PC-9 (cell line): ENCODE results near the gene PHF20. TPM values are rescaled to one million over a fixed set of nuclear protein-coding genes. Genes with fewer than 3 reads are reported as not detected.
A peak's percentile ranks its signal among the peaks of the same experiment; 100 is the strongest.

Source experiments
- BruUV-seq: library from RNA; stranded (reverse); fragments of 400-500 nt; replicated peaks from 2 replicates; lab custom pipeline; 2021; lab: Mats Ljungman, UMichigan
- CTCF ChIA-PET: fragments of 300-600 bp; sonication (Branson Sonifier 250); formaldehyde crosslinking; loops from one replicate; lab custom pipeline; 2022; ENCODE audit warnings: antibody characterized with exemption; lab: Charles Lee
- POLR2A ChIA-PET: fragments of 300-600 bp; sonication (Branson Sonifier 250); formaldehyde crosslinking; loops from one replicate; lab custom pipeline; 2022; ENCODE audit warnings: antibody characterized with exemption; ENCODE audit not compliant: unreplicated experiment; lab: Charles Lee
- DNase-seq, 2 experiments: peaks; one replicate each; pipeline versions ENCODE4 v3.0.0 to v3.0.0-alpha.2; 2015 to 2022; ENCODE audit warnings: mixed read lengths in 1 of 2
- H2AFZ ChIP-seq: fragments of 200-600 bp; sonication (generic); 2 replicates; pipeline ENCODE4 v1.8.1; 2017; ENCODE audit warnings: antibody characterized with exemption
- H3F3A ChIP-seq: fragments of 200-600 bp; sonication (generic); 2 replicates; pipeline ENCODE4 v1.8.1; 2017; ENCODE audit warnings: antibody characterized with exemption, mild to moderate bottlenecking, low read depth; ENCODE audit not compliant: insufficient read depth
- H3K27ac ChIP-seq: fragments of 200-600 bp; sonication (generic); 2 replicates; pipeline ENCODE4 v1.6.1; 2016; ENCODE audit warnings: mixed run types
- H3K27me3 ChIP-seq: fragments of 200-600 bp; sonication (generic); 2 replicates; pipeline ENCODE4 v1.6.1; 2016; ENCODE audit warnings: low read depth, mixed run types; ENCODE audit not compliant: insufficient read depth
- H3K36me3 ChIP-seq: fragments of 200-600 bp; sonication (generic); 2 replicates; pipeline ENCODE4 v1.6.1; 2016; ENCODE audit warnings: low read depth, mixed run types
- H3K4me1 ChIP-seq: fragments of 200-600 bp; sonication (generic); replicated peaks from 2 replicates; pipeline ENCODE4 v1.6.1; 2016; ENCODE audit warnings: mixed run types; ENCODE audit not compliant: insufficient read depth
- H3K4me2 ChIP-seq: fragments of 200-600 bp; sonication (generic); 2 replicates; pipeline ENCODE4 v1.6.1; 2017; ENCODE audit warnings: mixed run types
- H3K4me3 ChIP-seq: fragments of 200-600 bp; sonication (generic); 2 replicates; pipeline ENCODE4 v1.6.1; 2016; ENCODE audit warnings: mixed run types
- H3K79me2 ChIP-seq: fragments of 200-600 bp; sonication (generic); 2 replicates; pipeline ENCODE4 v1.6.1; 2017; ENCODE audit warnings: low read depth, mixed run types
- H3K9me2 ChIP-seq: fragments of 200-600 bp; sonication (generic); 2 replicates; pipeline ENCODE4 v1.8.1; 2017; ENCODE audit warnings: mild to moderate bottlenecking; ENCODE audit not compliant: insufficient read depth
- H3K9me3 ChIP-seq: fragments of 200-600 bp; sonication (generic); 2 replicates; pipeline ENCODE4 v1.8.1; 2016; ENCODE audit warnings: low read depth; ENCODE audit not compliant: insufficient read depth
- H4K20me1 ChIP-seq: fragments of 200-600 bp; sonication (generic); 2 replicates; pipeline ENCODE4 v1.8.1; 2017; ENCODE audit not compliant: insufficient read depth
- EZH2 ChIP-seq: fragments of 200-600 bp; sonication (generic); IDR thresholded peaks from 2 replicates; pipeline ENCODE4 v1.8.0; 2017; ENCODE audit warnings: antibody characterized with exemption, low read depth
- intact Hi-C: fragments of 100-400 bp; cut with micrococcal nuclease; formaldehyde crosslinking; loops from one replicate; pipeline ENCODE4 v1.10.0; 2022; ENCODE audit not compliant: unreplicated experiment
- total RNA-seq: library from RNA; stranded (reverse); gene quantifications from 2 replicates; pipeline ENCODE4 v1.2.3, GENCODE V29; 2021
- TF ChIP-seq, protein P1 (sequence below): fragments of 200-600 bp; sonication (generic); conservative IDR thresholded peaks from 2 replicates; pipeline ENCODE4 v1.6.1; 2017; ENCODE audit warnings: mixed run types, antibody characterized with exemption, mild to moderate bottlenecking, moderate library complexity

The PHF20 gene
- total RNA-seq, 1 experiment from 2014 or later = 59.8 TPM

DNA sequence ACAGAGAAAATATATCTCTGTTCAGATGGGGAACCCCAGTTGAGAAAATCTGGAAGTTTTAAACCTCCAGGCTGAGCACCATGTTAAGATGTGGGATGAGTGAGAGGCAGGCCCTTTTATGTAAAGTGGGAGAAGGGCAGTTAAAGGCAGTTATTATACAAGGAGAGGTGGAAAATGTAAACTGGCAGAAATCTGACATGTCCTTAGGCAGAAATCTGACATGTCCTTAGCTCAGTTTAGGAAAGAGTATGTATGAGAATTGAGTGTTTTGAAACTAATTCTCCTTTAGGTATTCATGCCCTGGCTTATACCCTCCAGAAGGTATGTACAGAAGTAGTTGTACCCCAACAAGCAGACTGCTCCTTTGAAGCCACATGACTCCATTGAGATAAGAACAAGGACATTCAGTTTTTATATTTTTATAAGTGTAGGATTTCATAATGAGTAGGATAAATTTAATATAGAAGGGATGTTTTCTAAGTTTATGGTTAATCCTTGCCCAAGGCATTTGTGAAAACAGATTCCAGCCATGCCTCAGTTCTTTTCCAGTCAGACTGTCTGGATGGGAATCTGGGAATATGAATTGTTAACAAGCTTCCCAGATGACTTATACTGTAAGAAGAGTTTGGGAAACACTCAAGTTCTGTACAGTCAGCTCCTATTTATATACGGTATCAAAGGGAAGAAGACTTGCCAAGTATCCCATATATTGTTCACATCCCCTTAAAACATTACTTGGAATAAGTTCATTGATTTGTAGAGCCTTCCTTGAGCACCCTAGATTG, 94.8 kb downstream of the PHF20 start:
- Histone ChIP-seq H3F3A (no peaks in the 10 kb centered on the region; the same call in 1 of the 2 replicates), H3K9me2 (no peaks in the 10 kb centered on the region), H3K4me1 (no peaks in the 10 kb centered on the region), H2AFZ (no peak overlapping the region), H3K4me2 (no peak overlapping the region), H3K79me2 (no peaks in the 10 kb centered on the region), H3K9me3 (no peaks in the 10 kb centered on the region), H3K27me3 (no peaks in the 10 kb centered on the region), H4K20me1 (no peaks in the 10 kb centered on the region), H3K36me3 (0 out of 2 replicates have a peak, but pooled peaks cover 3% of the 10 kb centered on the region), H3K4me3 (no peak overlapping the region), H3K27ac (no peak overlapping the region)
- ChIA-PET POLR2A (interaction anchor here (0.6 kb wide), 2 partner anchors 9 to 125 kb away, joined by 4 to 10 read pairs; partner anchors contain the start of gene RBM39), CTCF (no interaction called here)
- no TSS peak for BruUV-seq
- no peak for DNase-seq
- TF ChIP-seq, protein P1, sequence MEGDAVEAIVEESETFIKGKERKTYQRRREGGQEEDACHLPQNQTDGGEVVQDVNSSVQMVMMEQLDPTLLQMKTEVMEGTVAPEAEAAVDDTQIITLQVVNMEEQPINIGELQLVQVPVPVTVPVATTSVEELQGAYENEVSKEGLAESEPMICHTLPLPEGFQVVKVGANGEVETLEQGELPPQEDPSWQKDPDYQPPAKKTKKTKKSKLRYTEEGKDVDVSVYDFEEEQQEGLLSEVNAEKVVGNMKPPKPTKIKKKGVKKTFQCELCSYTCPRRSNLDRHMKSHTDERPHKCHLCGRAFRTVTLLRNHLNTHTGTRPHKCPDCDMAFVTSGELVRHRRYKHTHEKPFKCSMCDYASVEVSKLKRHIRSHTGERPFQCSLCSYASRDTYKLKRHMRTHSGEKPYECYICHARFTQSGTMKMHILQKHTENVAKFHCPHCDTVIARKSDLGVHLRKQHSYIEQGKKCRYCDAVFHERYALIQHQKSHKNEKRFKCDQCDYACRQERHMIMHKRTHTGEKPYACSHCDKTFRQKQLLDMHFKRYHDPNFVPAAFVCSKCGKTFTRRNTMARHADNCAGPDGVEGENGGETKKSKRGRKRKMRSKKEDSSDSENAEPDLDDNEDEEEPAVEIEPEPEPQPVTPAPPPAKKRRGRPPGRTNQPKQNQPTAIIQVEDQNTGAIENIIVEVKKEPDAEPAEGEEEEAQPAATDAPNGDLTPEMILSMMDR = no peak
- TF ChIP-seq EZH2 = no peak
- intact Hi-C loops = no loop called here

GRCh38 chr20:35870541-35871258, 98.9 kb downstream of the PHF20 start:
- no peaks in the 10 kb centered on the region for H3K9me2 ChIP-seq
- H3K36me3 ChIP-seq = 0 out of 2 replicates have a peak, but pooled peaks cover 3% of the 10 kb centered on the region
- no peaks in the 10 kb centered on the region for H3K27me3 ChIP-seq
- TF ChIP-seq, protein P1 = no peak
- no peak for TF ChIP-seq EZH2
- H3K4me1 ChIP-seq = peaks cover 11% of the 10 kb centered on the region
- intact Hi-C loops = no loop called here
- no peaks in the 10 kb centered on the region for H3K9me3 ChIP-seq
- ChIA-PET POLR2A (interaction anchor here (0.7 kb wide), 1 partner anchor 128 kb away, joined by 4 read pairs; the partner anchor contains the start of gene RBM39), CTCF (interaction anchor here (1.0 kb wide), 1 partner anchor 13 kb away, joined by 4 read pairs; no protein-coding TSS in a partner anchor)
- no peak overlapping the region for H3K27ac ChIP-seq
- H3F3A ChIP-seq = peaks cover 12% of the 10 kb centered on the region
- DNase-seq = no peak
- BruUV-seq = no TSS peak
- H2AFZ ChIP-seq = no peak overlapping the region
- no peak overlapping the region for H3K4me2 ChIP-seq
- H4K20me1 ChIP-seq = no peaks in the 10 kb centered on the region
- no peaks in the 10 kb centered on the region for H3K79me2 ChIP-seq
- H3K4me3 ChIP-seq = no peak overlapping the region

DNA sequence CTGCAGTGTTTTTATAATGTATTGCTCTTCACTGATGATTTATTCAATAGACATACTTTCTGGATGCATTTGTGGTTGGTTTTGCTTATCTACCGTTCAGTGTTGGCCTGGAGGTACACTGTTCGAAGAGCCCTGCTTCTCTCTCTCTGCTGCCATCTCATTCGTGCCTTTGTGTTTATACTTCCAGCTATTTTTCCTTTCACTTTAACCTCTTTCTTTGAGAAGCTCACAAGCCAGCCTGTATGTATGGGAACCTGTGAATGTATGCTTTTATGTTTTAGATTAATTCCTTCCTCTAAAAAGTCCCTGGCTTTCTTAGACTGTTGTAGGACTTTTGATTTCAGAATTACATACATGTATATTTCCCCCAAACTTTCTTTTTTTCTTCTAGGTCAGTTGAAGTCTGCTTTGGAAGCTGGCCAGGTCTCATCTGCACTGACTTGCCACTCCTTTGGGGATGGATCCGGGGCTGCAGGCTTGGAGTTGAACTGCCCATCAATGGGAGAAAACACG, 99.5 kb downstream of the PHF20 start:
- no peaks in the 10 kb centered on the region for H3K79me2 ChIP-seq
- peaks cover 19% of the 10 kb centered on the region for H3F3A ChIP-seq
- no peaks in the 10 kb centered on the region for H4K20me1 ChIP-seq
- H3K36me3 ChIP-seq = 0 out of 2 replicates have a peak, but pooled peaks cover 3% of the 10 kb centered on the region
- ChIA-PET POLR2A (interaction anchor here (0.7 kb wide), 1 partner anchor 129 kb away, joined by 4 read pairs; the partner anchor contains the start of gene RBM39), CTCF (interaction anchor here (1.0 kb wide), 1 partner anchor 12 kb away, joined by 4 read pairs; no protein-coding TSS in a partner anchor)
- peak in 1 of 2 experiments; percentile 21 for DNase-seq
- H3K4me3 ChIP-seq = no peak overlapping the region
- TF ChIP-seq, protein P1 = no peak
- TF ChIP-seq EZH2 = no peak
- no peak overlapping the region for H3K27ac ChIP-seq
- no peaks in the 10 kb centered on the region for H3K9me2 ChIP-seq
- intact Hi-C loops = no loop called here
- no peak overlapping the region for H2AFZ ChIP-seq
- H3K4me1 ChIP-seq = peaks cover 18% of the 10 kb centered on the region
- no TSS peak for BruUV-seq
- no peaks in the 10 kb centered on the region for H3K27me3 ChIP-seq
- H3K4me2 ChIP-seq = no peak overlapping the region
- H3K9me3 ChIP-seq = no peaks in the 10 kb centered on the region
